ENCODE results near the gene P4HA2. TPM values are rescaled to one million over a fixed set of nuclear protein-coding genes. Genes with fewer than 3 reads are reported as not detected.

The P4HA2 gene
- total and polyA plus RNA-seq, 2 experiments from 2014 or later: 139 to 246 TPM

- Histone ChIP-seq H3K4me2 (no peak overlapping the region), H2AFZ (no peak overlapping the region), H3K9me3 (ENCODE audit: low read depth) (no peaks in the 10 kb centered on the region), H3K79me2 (no peaks in the 10 kb centered on the region), H3K4me1 (ENCODE audit: insufficient read depth) (peaks cover 4% of the 10 kb centered on the region), H4K20me1 (ENCODE audit: insufficient read depth, poor library complexity, severe bottlenecking) (no peaks in the 10 kb centered on the region), H3K27ac (no peak overlapping the region), H3K36me3 (replicated peaks; ENCODE audit: insufficient read depth, low read depth) (no peaks in the 10 kb centered on the region), H3K4me3 (no peak overlapping the region), H3K27me3 (no peaks in the 10 kb centered on the region), H3K9me2 (replicated peaks; ENCODE audit: insufficient read depth) (no peaks in the 10 kb centered on the region)
- DNase-seq (ENCODE audit: low spot score): no peak
- TF ChIP-seq CTCF (IDR thresholded peaks at IDR 0.05; ENCODE audit: poor library complexity): no peak
- no peak for TF ChIP-seq EZH2phosphoT487 (IDR thresholded peaks at IDR 0.05; ENCODE audit: low read depth, severe bottlenecking, unreplicated experiment)
- no peak for TF ChIP-seq EZH2 (IDR thresholded peaks at IDR 0.05; ENCODE audit: borderline replicate concordance)
- WGBS (ENCODE audit: low lambda C conversion rate, missing lambda C conversion rate): 92% methylated on average over 1 of the region's 1 CpG
These were observed 5.4 kb upstream of the P4HA2 start for GRCh38 chr5:132233081-132233480.

GRCh38 chr5:132232465-132232864, 4.8 kb upstream of the P4HA2 start:
- no peaks in the 10 kb centered on the region for H3K79me2 ChIP-seq
- H3K9me2 ChIP-seq (replicated peaks; ENCODE audit: insufficient read depth): no peaks in the 10 kb centered on the region
- no peaks in the 10 kb centered on the region for H3K27me3 ChIP-seq
- H3K36me3 ChIP-seq (replicated peaks; ENCODE audit: insufficient read depth, low read depth): no peaks in the 10 kb centered on the region
- no peaks in the 10 kb centered on the region for H4K20me1 ChIP-seq (ENCODE audit: insufficient read depth, poor library complexity, severe bottlenecking)
- TF ChIP-seq EZH2phosphoT487 (IDR thresholded peaks at IDR 0.05; ENCODE audit: low read depth, severe bottlenecking, unreplicated experiment): no peak
- no peak for TF ChIP-seq CTCF (IDR thresholded peaks at IDR 0.05; ENCODE audit: poor library complexity)
- TF ChIP-seq EZH2 (IDR thresholded peaks at IDR 0.05; ENCODE audit: borderline replicate concordance): no peak
- no peak for DNase-seq (ENCODE audit: low spot score)
- no peak overlapping the region for H3K4me2 ChIP-seq
- no peak overlapping the region for H3K27ac ChIP-seq
- WGBS (ENCODE audit: low lambda C conversion rate, missing lambda C conversion rate): 71% methylated on average over 3 of the region's 3 CpGs
- no peak overlapping the region for H3K4me3 ChIP-seq
- no peak overlapping the region for H2AFZ ChIP-seq
- no peaks in the 10 kb centered on the region for H3K9me3 ChIP-seq (ENCODE audit: low read depth)
- peaks cover 5% of the 10 kb centered on the region for H3K4me1 ChIP-seq (ENCODE audit: insufficient read depth)

GRCh38 chr5:132230871-132231270, 3.2 kb upstream of the P4HA2 start:
- Histone ChIP-seq H3K4me3 (no peak overlapping the region), H3K36me3 (replicated peaks; ENCODE audit: insufficient read depth, low read depth) (no peaks in the 10 kb centered on the region), H3K4me1 (ENCODE audit: insufficient read depth) (peaks cover 16% of the 10 kb centered on the region), H4K20me1 (ENCODE audit: insufficient read depth, poor library complexity, severe bottlenecking) (no peaks in the 10 kb centered on the region), H3K27me3 (no peaks in the 10 kb centered on the region), H3K27ac (no peak overlapping the region), H2AFZ (no peak overlapping the region), H3K4me2 (no peak overlapping the region), H3K79me2 (peaks cover 11% of the 10 kb centered on the region), H3K9me2 (replicated peaks; ENCODE audit: insufficient read depth) (no peaks in the 10 kb centered on the region), H3K9me3 (ENCODE audit: low read depth) (no peaks in the 10 kb centered on the region)
- DNase-seq (ENCODE audit: low spot score): no peak
- WGBS (ENCODE audit: low lambda C conversion rate, missing lambda C conversion rate): 94% methylated on average over 9 of the region's 9 CpGs
- no peak for TF ChIP-seq CTCF (IDR thresholded peaks at IDR 0.05; ENCODE audit: poor library complexity)
- TF ChIP-seq EZH2 (IDR thresholded peaks at IDR 0.05; ENCODE audit: borderline replicate concordance): no peak
- no peak for TF ChIP-seq EZH2phosphoT487 (IDR thresholded peaks at IDR 0.05; ENCODE audit: low read depth, severe bottlenecking, unreplicated experiment)

GRCh38 chr5:132229236-132229635, 1.6 kb upstream of the P4HA2 start:
- no peak for DNase-seq (ENCODE audit: low spot score)
- Histone ChIP-seq H3K27me3 (no peaks in the 10 kb centered on the region), H4K20me1 (ENCODE audit: insufficient read depth, poor library complexity, severe bottlenecking) (no peaks in the 10 kb centered on the region), H3K4me1 (ENCODE audit: insufficient read depth) (peaks cover 21% of the 10 kb centered on the region), H3K9me2 (replicated peaks; ENCODE audit: insufficient read depth) (no peaks in the 10 kb centered on the region), H2AFZ (no peak overlapping the region), H3K4me2 (no peak overlapping the region), H3K9me3 (ENCODE audit: low read depth) (no peaks in the 10 kb centered on the region), H3K4me3 (no peak overlapping the region), H3K27ac (no peak overlapping the region), H3K79me2 (peaks cover 11% of the 10 kb centered on the region), H3K36me3 (replicated peaks; ENCODE audit: insufficient read depth, low read depth) (no peaks in the 10 kb centered on the region)
- 95% methylated on average over 5 of the region's 5 CpGs for WGBS (ENCODE audit: low lambda C conversion rate, missing lambda C conversion rate)
- TF ChIP-seq EZH2phosphoT487 (IDR thresholded peaks at IDR 0.05; ENCODE audit: low read depth, severe bottlenecking, unreplicated experiment) (no peak), EZH2 (IDR thresholded peaks at IDR 0.05; ENCODE audit: borderline replicate concordance) (no peak), CTCF (IDR thresholded peaks at IDR 0.05; ENCODE audit: poor library complexity) (no peak)
